HCT116 (cell line): ENCODE results near the gene RMDN3. TPM values are rescaled to one million over a fixed set of nuclear protein-coding genes. Genes with fewer than 3 reads are reported as not detected.

Source experiments
- ATAC-seq: fragments of 200-7000 bp; cut with Tn5 transposase; 2 replicates; pipeline ENCODE4 v1.9.1; 2020; ENCODE audit warnings: mild to moderate bottlenecking, moderate library complexity
- BruUV-seq: library from RNA; stranded (reverse); fragments of 400-500 nt; replicated peaks from 2 replicates; lab custom pipeline; 2021; lab: Mats Ljungman, UMichigan
- CTCF ChIA-PET: fragments of 300-600 bp; sonication (Branson Sonifier 250); formaldehyde crosslinking; loops from one replicate; lab custom pipeline; 2021; ENCODE audit warnings: antibody characterized with exemption; lab: Charles Lee
- POLR2A ChIA-PET: fragments of 300-600, 350-600 bp; sonication (Branson Sonifier 250); formaldehyde crosslinking; loops from one replicate; lab custom pipeline; 2021; ENCODE audit warnings: antibody characterized with exemption; lab: Charles Lee
- RAD21 ChIA-PET, 2 experiments: fragments of 300-600 bp; sonication (Branson Sonifier 250); formaldehyde crosslinking; loops; one replicate each; lab custom pipeline; 2023; ENCODE audit warnings: low total read pairs in 2 of 2; ENCODE audit not compliant: uncharacterized antibody in 2 of 2, unreplicated experiment in 2 of 2, low non-redundant PET in 1 of 2; lab: Charles Lee
- DNase-seq: peaks from one replicate; pipeline ENCODE4 v3.0.0-alpha.2; 2010; ENCODE audit warnings: low read depth, low spot score
- H2AFZ ChIP-seq: fragments of 200-600 bp; shearing (Covaris generic), sonication (generic); 2 replicates; pipeline ENCODE4 v1.6.1; 2017; ENCODE audit warnings: low read depth, mixed run types, mixed read lengths, antibody characterized with exemption, low read length; ENCODE audit not compliant: poor library complexity, severe bottlenecking
- H3K27ac ChIP-seq: 2 replicates; pipeline ENCODE4 v1.5.1; 2012; ENCODE audit warnings: low read depth, low read length
- H3K27me3 ChIP-seq: fragments of 200-600 bp; sonication (generic); 2 replicates; pipeline ENCODE4 v1.6.1; 2016; ENCODE audit warnings: mixed run types, low read length, mixed read lengths; ENCODE audit not compliant: insufficient read depth
- H3K36me3 ChIP-seq, 2 experiments: fragments of 200-500 bp in 1 of 2; fragments of 200-600 bp in 1 of 2; sonication (Bioruptor generic) in 1 of 2; sonication (generic) in 1 of 2; 2 replicates each; pipeline versions ENCODE4 v1.5.1 to v1.6.1; 2014 to 2016; ENCODE audit warnings: low read length in 2 of 2, inconsistent platforms in 1 of 2, mixed read lengths in 1 of 2, mixed run types in 1 of 2; ENCODE audit not compliant: insufficient read depth in 2 of 2, control insufficient read depth in 1 of 2
- H3K4me1 ChIP-seq, 2 experiments: fragments of 200-600 bp in 1 of 2; sonication (generic) in 1 of 2; 2 replicates each; pipeline versions ENCODE4 v1.5.1 to v1.6.1; 2012 to 2017; ENCODE audit warnings: low read length in 2 of 2, inconsistent platforms in 1 of 2, mild to moderate bottlenecking in 1 of 2, mixed read lengths in 1 of 2, mixed run types in 1 of 2, moderate library complexity in 1 of 2; ENCODE audit not compliant: insufficient read depth in 2 of 2, control insufficient read depth in 1 of 2
- H3K4me2 ChIP-seq: fragments of 200-600 bp; sonication (generic); 2 replicates; pipeline ENCODE4 v1.6.1; 2017; ENCODE audit warnings: mixed run types, low read length, mixed read lengths
- H3K4me3 ChIP-seq, 2 experiments: fragments of 200-600 bp in 1 of 2; sonication (generic) in 1 of 2; replicated peaks in 1 of 2; 2 replicates each; pipeline ENCODE4 v1.5.1; 2011 to 2016; ENCODE audit warnings: low read length in 2 of 2, control low read depth in 1 of 2, low read depth in 1 of 2, mild to moderate bottlenecking in 1 of 2, mixed read lengths in 1 of 2, mixed run types in 1 of 2
- H3K79me2 ChIP-seq: fragments of 200-600 bp; sonication (generic); 2 replicates; pipeline ENCODE4 v1.6.1; 2017; ENCODE audit warnings: mild to moderate bottlenecking, mixed run types, low read length, moderate library complexity, mixed read lengths; ENCODE audit not compliant: insufficient read depth
- H3K9ac ChIP-seq: fragments of 200-600 bp; sonication (generic); 2 replicates; pipeline ENCODE4 v1.6.1; 2016; ENCODE audit warnings: low read length, mixed read lengths
- H3K9me2 ChIP-seq: fragments of 200-600 bp; sonication (generic), shearing (Covaris generic); 2 replicates; pipeline ENCODE4 v1.6.1; 2017; ENCODE audit warnings: mixed run types, mild to moderate bottlenecking, moderate library complexity; ENCODE audit not compliant: insufficient read depth
- H3K9me3 ChIP-seq, 2 experiments: fragments of 200-500 bp in 1 of 2; fragments of 200-600 bp in 1 of 2; sonication (Bioruptor generic) in 1 of 2; sonication (generic) in 1 of 2; 2 replicates each; pipeline ENCODE4 v1.6.1; 2014 to 2017; ENCODE audit warnings: low read length in 2 of 2, mixed read lengths in 2 of 2, inconsistent platforms in 1 of 2, low read depth in 1 of 2, mild to moderate bottlenecking in 1 of 2, mixed run types in 1 of 2, moderate library complexity in 1 of 2; ENCODE audit not compliant: control insufficient read depth in 1 of 2, insufficient read depth in 1 of 2
- H4K20me1 ChIP-seq: fragments of 200-600 bp; sonication (generic), shearing (Covaris generic); 2 replicates; pipeline ENCODE4 v1.6.1; 2017; ENCODE audit warnings: mixed run types, mild to moderate bottlenecking, moderate library complexity; ENCODE audit not compliant: insufficient read depth
- ATF3 ChIP-seq: IDR thresholded peaks from 2 replicates; pipeline ENCODE4 v1.6.1; 2012
- EZH2phosphoT487 ChIP-seq: fragments of 200-600 bp; IDR thresholded peaks from 2 replicates; pipeline ENCODE4 v1.6.1; 2018; ENCODE audit warnings: antibody characterized with exemption, borderline replicate concordance
- POLR2A ChIP-seq: IDR thresholded peaks from 2 replicates; pipeline ENCODE4 v1.7.0; 2011; ENCODE audit warnings: borderline replicate concordance; ENCODE audit not compliant: insufficient read depth, insufficient read length; ENCODE audit errors: extremely low read depth
- REST ChIP-seq: IDR thresholded peaks from 2 replicates; pipeline ENCODE4 v1.6.1; 2012; ENCODE audit warnings: low read depth
- SP1 ChIP-seq: IDR thresholded peaks from 2 replicates; pipeline ENCODE4 v1.6.1; 2012; ENCODE audit warnings: low read depth
- intact Hi-C: fragments of 100-400 bp; cut with micrococcal nuclease; formaldehyde crosslinking; loops from 2 replicates; pipeline ENCODE4 v1.10.0; 2022
- total RNA-seq: library from RNA; stranded (reverse); gene quantifications from one replicate; pipeline ENCODE4 v1.2.1, GENCODE V29; 2021; ENCODE audit not compliant: unreplicated experiment
- TF ChIP-seq, protein P1 (sequence below), 3 experiments: fragments of 200-600 bp in 1 of 3; sonication (generic) in 1 of 3; IDR thresholded peaks in 2 of 3; conservative IDR thresholded peaks in 1 of 3; 2 replicates each; pipeline ENCODE4 v1.5.1; 2012 to 2017; ENCODE audit warnings: low read depth in 2 of 3, low read length in 2 of 3, antibody characterized with exemption in 1 of 3, borderline replicate concordance in 1 of 3, control low read depth in 1 of 3, mild to moderate bottlenecking in 1 of 3, mixed read lengths in 1 of 3, mixed run types in 1 of 3, moderate library complexity in 1 of 3; ENCODE audit not compliant: insufficient read depth in 1 of 3

RMDN3 gene
- total RNA-seq, 1 experiment from 2014 or later, result 21.5 TPM

DNA sequence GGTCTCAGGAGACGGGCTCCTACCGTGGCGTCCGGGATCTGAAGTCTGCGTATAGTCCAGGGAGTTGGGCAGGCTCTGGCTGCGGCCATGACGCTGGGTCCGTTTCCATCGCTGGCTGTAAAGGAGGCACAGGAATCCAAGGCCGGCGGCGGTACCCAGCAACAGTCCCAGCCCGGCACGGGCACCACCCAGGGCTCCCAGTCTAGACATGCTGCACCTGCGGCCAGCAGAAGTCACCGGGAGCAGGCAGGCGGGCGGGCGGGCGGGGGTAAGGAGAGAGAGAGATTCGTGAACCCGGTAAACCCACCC, 526 bp downstream of the RMDN3 start:
- ATAC-seq (peak; percentile 26), DNase-seq (no peak)
- Histone ChIP-seq H4K20me1 (no peaks in the 10 kb centered on the region), H3K27ac (peak overlapping the region; percentile 63; the same call in 1 of the 2 replicates), H3K9ac (peak overlapping the region; percentile 79), H3K9me3 (no peaks in the 10 kb centered on the region), H2AFZ (no peak overlapping the region), H3K36me3 (peaks cover 12% of the 10 kb centered on the region in 2 experiments; a peak in 3 of 4 replicates), H3K4me2 (peak overlapping the region; percentile 97), H3K9me2 (no peaks in the 10 kb centered on the region), H3K27me3 (no peaks in the 10 kb centered on the region), H3K79me2 (peaks cover 35% of the 10 kb centered on the region), H3K4me3 (peak overlapping the region; percentile 99), H3K4me1 (peaks cover 7 to 17% of the 10 kb centered on the region in 2 experiments)
- TF ChIP-seq EZH2phosphoT487 (no peak), REST (no peak), ATF3 (no peak), SP1 (no peak), POLR2A (no peak)
- TF ChIP-seq, protein P1, sequence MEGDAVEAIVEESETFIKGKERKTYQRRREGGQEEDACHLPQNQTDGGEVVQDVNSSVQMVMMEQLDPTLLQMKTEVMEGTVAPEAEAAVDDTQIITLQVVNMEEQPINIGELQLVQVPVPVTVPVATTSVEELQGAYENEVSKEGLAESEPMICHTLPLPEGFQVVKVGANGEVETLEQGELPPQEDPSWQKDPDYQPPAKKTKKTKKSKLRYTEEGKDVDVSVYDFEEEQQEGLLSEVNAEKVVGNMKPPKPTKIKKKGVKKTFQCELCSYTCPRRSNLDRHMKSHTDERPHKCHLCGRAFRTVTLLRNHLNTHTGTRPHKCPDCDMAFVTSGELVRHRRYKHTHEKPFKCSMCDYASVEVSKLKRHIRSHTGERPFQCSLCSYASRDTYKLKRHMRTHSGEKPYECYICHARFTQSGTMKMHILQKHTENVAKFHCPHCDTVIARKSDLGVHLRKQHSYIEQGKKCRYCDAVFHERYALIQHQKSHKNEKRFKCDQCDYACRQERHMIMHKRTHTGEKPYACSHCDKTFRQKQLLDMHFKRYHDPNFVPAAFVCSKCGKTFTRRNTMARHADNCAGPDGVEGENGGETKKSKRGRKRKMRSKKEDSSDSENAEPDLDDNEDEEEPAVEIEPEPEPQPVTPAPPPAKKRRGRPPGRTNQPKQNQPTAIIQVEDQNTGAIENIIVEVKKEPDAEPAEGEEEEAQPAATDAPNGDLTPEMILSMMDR (IDR thresholded peaks at IDR 0.05 in 2 of 3, conservative IDR thresholded peaks at IDR 0.05 in 1 of 3; ENCODE audit: borderline replicate concordance in 1 of 3, insufficient read depth in 1 of 3, low read depth in 2 of 3, low read length in 2 of 3), result no peak
- RAD21 ChIA-PET, result no interaction called here
- intact Hi-C loops, result no loop called here
- CTCF ChIA-PET, result no interaction called here
- no TSS peak for BruUV-seq
- POLR2A ChIA-PET, result no interaction called here
